ENCODE measurements around the gene HMGXB3.

Gene HMGXB3

GRCh38 chr5:149982505-149982904 is 18.0 kb upstream of the HMGXB3 start:
- no peak for DNase-seq

GRCh38 chr5:149988126-149988525 is 12.4 kb upstream of the HMGXB3 start:
- DNase-seq = no peak

- peak; percentile 35 for DNase-seq
These were observed 9.8 kb upstream of the HMGXB3 start for GRCh38 chr5:149990518-149991376.

GRCh38 chr5:149993471-149993870 is 7.1 kb upstream of the HMGXB3 start:
- no peak for DNase-seq

GRCh38 chr5:149995385-149996204 is 4.9 kb upstream of the HMGXB3 start:
- no peak for DNase-seq

GRCh38 chr5:149996205-149996890 is 4.2 kb upstream of the HMGXB3 start:
- no peak for DNase-seq

- no peak for DNase-seq
These were observed 2.3 kb upstream of the HMGXB3 start for GRCh38 chr5:149998281-149998680.

GRCh38 chr5:149999359-149999758 is 1.2 kb upstream of the HMGXB3 start:
- no peak for DNase-seq

- no peak for DNase-seq
These were observed 678 bp upstream of the HMGXB3 start for GRCh38 chr5:149999866-150000255.

GRCh38 chr5:150000990-150001659 is 586 bp downstream of the HMGXB3 start:
- no peak for DNase-seq

- peak; percentile 28 for DNase-seq
These were observed 1.3 kb downstream of the HMGXB3 start for GRCh38 chr5:150001660-150002486.

- DNase-seq = no peak
These were observed 5.8 kb downstream of the HMGXB3 start for GRCh38 chr5:150006318-150006717.

- DNase-seq = no peak
These were observed 6.5 kb downstream of the HMGXB3 start for GRCh38 chr5:150007050-150007449.

GRCh38 chr5:150009671-150010387 is 9.3 kb downstream of the HMGXB3 start:
- no peak for DNase-seq

GRCh38 chr5:150013931-150014330 is 13.4 kb downstream of the HMGXB3 start:
- no peak for DNase-seq

GRCh38 chr5:150014456-150014855 is 13.9 kb downstream of the HMGXB3 start:
- no peak for DNase-seq

GRCh38 chr5:150015415-150015814 is 14.9 kb downstream of the HMGXB3 start:
- DNase-seq = no peak

GRCh38 chr5:150016537-150016936 is 16.0 kb downstream of the HMGXB3 start:
- no peak for DNase-seq

- DNase-seq = no peak
These were observed 16.9 kb downstream of the HMGXB3 start for GRCh38 chr5:150017226-150018005.

GRCh38 chr5:150020249-150020648 is 19.7 kb downstream of the HMGXB3 start:
- DNase-seq = no peak
